ENCODE measurements around the gene UBTD2. TPM values are rescaled to one million over a fixed set of nuclear protein-coding genes. Genes with fewer than 3 reads are reported as not detected.

UBTD2 gene
- total RNA-seq, 1 donor from 2014 or later, result 54.0 TPM

DNA sequence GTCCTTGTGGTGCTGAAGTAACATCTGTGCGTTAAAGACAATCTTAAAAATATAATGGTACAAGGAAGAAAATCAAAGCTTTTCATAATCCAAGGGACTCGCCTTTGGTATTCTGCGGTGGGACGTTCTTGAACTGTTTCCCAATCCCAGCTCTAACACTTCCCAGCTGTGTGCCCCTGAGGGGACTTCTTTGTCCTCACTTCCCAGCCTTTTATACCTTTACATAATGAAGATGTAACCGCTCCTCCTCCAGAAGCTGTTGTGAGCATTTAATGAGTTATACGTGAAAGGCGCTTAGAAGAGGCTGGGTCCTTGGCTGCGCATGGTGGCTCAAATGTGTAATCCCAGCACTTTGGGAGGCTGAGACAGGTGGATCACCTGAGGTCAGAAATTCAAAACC, 112.4 kb downstream of the UBTD2 start:
- DNase-seq (ENCODE audit: low read depth), result no peak

DNA sequence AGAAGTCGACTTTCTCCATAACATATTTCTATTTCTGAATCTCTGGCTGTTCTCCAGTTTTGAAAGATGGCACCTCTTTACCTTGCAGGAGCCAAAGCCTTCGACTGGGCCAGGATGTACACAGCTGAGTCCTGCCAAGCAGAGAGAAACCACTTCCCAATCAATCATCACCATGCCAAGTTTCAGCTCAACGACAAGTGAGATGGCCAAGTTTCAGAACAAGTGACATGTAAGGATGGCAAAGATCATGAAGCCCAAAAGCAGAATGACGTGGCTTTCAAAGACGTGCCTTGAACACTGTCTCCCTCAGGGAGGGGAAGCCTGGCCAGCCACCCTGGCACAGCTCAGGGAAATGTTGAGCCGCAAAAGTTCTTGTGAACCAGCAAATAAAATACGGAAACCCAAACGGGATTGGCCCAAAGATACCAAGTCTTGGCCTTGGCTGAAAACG, 113.3 kb downstream of the UBTD2 start:
- DNase-seq (ENCODE audit: low read depth), result no peak

DNA sequence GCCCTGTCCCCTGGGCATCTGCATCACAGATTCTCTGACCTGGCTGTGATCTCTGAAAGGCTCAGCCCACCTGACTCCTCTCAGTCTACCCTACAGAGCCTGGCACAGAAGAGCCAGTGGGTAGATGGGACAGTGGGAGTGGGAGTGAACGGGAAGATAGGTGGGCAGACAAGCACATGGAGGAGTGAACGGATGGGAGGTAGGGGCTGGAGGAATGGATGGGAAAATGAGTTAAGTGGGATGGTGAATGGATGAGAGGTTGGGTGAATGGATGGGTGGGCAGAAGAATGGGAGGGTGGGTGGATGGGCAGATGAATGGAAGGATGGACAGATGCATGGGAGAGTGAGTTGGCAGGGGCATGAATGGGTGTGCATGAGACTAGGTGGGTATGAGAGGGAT, 114.3 kb downstream of the UBTD2 start:
- DNase-seq (ENCODE audit: low read depth), result no peak

DNA sequence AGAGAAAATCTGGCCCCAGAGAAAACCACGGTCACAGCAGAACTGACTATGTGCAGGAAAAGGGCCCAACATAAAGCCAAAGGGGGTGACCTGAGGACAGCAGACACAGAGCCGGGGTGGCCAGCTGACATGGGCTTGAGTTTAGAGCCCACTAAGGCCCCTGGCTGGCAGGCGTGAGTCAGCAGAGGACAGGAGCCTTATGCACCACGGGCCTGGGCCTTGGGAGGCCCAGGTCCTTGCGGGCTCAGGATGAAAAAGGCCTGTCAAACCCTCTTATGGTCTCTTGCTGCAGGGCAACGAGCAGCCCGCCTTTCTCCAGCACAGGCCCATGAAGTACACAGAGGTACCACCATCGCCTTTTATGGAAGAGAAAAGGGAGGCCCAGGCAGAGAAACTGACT, 115.3 kb downstream of the UBTD2 start:
- no peak for DNase-seq (ENCODE audit: low read depth)

DNA sequence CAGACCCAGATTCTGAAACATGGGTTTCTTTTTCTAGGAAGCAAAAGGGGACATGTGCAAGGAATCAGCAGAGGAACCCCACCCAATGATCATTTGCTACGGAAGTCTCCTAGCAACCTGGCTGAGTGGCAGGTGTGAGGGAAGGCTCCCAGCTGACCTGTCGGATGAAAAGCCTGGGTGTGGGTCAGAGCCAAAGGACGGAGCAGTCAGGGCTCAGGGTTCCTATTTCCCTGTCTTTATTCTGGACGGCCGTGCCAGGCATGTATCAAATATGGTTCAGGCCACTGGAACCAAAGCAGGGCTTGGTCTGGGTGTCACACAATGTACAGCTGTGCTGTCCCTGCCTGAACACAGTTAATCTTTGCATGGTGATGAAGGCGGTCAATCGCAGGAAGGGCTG, 115.7 kb downstream of the UBTD2 start:
- DNase-seq (ENCODE audit: low read depth), result no peak

DNA sequence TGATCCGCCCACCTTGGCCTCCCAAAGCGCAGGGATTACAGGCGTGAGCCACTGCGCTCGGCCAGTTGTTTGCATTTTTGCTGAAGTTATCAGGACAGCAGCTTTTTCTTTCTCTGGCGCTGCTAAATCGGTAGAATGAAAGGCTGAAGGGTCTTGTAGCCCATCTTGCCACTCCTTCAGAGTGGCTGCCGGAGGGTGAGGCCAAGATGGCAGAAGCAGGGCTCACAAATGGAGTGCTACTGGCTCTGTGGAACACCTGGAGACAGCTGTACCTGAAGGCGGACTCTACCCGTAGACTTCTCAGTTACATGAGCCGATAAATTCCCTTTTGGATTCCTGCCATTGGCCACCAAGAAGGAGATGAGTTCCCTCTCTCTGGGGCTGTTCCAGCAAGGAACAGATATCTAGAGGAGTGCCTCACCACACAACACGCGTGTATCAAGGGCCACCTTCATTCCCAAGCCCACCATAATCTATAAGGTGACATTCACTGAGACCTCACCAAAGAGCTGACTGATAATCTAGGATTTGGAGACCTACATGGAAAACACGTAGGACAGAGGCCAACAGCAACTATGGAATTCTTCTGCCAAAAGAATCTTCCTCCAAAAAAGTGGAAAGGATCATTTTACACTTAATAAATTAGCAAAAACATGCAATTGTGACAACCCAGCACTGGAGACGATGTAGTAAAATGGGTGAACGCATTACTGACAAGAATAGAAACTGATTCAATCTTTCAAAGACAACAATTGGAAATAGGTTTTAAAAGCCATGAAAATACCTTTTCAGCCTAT, 117.3 kb downstream of the UBTD2 start:
- no peak for DNase-seq (ENCODE audit: low read depth)

DNA sequence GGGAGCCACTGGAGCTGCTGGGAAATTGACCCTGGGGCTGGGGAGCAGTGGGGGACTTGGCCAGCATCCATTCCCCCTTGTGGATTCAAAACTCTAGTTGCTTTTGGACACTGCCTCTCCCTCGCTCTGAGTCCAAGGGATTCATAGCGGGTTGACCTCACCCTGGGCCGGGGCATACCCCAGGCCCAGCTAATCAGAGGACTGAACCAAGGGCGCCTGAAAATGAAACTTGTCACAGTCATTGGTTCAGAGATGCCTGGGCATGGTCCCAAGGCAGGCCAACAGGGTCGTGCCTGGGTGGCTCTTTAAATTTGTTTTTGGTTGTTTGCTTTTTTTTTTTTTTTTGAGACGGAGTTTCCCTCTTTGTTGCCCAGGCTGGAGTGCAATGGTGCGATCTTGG, 118.1 kb downstream of the UBTD2 start:
- DNase-seq (ENCODE audit: low read depth), result no peak

DNA sequence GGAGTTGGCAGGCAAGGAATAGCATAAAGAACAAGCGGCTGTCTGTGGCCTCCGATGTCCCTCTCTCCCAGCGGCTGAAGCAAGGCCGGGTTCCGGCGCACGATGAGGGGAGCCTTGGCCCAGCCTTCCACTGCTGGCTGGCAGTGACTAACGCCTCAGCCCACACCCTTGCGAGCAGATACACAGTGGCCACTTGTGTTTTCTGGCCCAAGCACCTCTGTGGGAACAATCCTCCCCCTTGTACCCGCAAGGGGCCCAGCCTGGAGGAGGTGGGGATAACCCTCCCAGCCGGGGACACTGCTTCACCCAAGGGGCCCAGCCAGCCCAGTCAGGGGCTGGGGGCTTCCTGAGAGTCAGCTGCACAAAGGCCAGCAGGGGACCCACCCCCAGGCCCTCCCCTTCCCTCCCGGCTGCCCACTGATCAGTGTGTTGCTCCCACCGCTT, 118.8 kb downstream of the UBTD2 start:
- DNase-seq (ENCODE audit: low read depth), result no peak

DNA sequence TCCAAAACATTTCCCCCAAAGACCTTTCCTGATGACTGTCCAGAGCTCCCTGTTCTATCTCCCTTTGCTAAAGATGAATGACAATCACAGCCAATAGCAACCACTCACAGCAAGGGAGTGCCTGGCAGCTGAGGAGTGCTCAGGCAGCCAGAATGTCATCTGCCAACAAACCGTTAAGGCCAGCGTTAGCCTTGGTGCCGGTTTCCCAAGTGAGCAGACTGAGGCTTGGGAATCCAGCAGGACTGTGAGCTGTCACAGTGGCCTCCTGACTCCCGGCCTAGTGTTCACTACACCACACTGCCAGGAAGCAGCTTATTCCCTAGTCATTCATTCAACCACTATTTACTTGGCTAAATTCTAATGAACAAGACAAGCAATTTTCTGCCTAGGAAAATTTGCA, 120.2 kb downstream of the UBTD2 start:
- DNase-seq (ENCODE audit: low read depth), result no peak

DNA sequence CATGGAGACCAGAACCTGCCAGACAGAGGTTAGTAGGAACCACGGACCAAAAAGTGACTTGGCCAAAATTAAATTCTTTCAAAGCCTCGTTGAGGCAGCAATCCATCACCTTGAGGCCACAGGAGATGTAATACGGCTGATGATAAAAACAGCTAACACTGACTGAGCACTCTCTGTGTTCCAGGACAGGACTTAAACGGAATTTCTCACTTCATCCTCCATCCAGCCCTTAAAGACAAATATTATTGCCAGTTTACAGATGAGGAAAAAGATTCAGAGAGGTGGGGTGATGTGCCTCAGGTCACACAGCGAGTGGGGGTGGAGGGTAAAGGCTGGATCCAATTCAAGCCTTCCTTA, 120.6 kb downstream of the UBTD2 start:
- DNase-seq (ENCODE audit: low read depth), result no peak

DNA sequence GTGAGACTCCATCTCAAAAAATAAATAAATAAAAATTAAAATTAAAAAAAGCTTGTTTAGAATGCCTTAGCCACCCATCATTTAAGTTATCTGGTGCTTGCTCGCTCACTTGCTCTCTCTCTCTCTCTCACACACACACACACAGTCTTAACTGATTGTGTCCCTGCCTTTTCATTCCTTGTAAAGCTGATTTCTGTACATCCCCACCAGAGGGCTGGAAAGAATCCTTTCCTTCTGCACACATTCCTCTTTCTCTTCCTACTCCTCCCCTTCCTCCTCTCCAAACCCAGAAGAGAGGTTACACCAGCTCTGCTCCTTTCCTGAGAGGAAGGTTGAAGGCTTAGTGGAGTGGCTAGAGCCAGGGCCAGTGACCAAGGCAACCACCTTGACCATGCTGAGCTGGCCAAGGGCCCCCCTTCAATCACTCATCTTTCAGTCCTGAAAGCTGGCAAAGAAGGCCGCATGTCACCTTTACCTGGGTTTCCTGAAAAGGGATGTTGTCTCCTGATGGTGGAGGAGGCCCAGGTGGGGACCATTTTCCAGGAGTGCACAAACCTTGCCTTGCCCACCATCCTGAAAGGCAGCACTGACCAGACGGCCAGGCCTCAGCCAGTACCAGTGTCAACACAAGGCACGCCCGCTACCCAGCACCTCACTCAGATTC, 121.1 kb downstream of the UBTD2 start:
- DNase-seq (ENCODE audit: low read depth), result no peak

DNA sequence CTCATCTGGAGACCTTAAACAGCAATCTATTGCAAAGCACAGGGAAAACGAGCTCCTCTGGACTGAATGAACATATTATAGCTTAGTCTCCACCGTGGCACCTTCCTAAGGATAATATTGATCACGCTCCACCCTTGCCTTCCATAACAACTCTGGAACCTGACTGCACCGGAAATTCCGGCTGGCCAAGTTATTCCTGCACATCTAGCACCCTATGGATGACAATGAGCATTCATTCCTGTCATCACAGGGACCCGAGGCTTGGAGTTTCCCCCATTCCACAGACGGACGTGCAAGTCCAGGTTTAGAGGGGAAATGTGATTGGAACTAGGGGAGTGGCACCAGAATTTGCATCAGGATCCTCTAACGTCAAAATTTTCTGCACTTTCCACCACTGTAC, 123.1 kb downstream of the UBTD2 start:
- DNase-seq (ENCODE audit: low read depth), result no peak

Other genes starting within 250 kb of the UBTD2 start
- gene STK10, start 95.5 kb downstream of the UBTD2 start, total RNA-seq, result 20.1 and 23.5 TPM in 2 replicates
- not detected in 2 replicates for gene EFCAB9, start 89.6 kb downstream of the UBTD2 start, total RNA-seq
- 8.3 and 12.9 TPM in 2 replicates for gene SH3PXD2B, start 170.8 kb upstream of the UBTD2 start, total RNA-seq

All from renal cortical epithelial cell (primary cell).